Kidney (tissue), 14 donors: ENCODE data around the gene KRT13. TPM values are rescaled to one million over a fixed set of nuclear protein-coding genes. Genes with fewer than 3 reads are reported as not detected.

ENCODE experiments used
- DNase-seq, 5 donors: peaks; one replicate each; pipeline ENCODE4 v3.0.0-alpha.2; 2013 to 2020
- FAIRE-seq: peaks from 2 replicates; lab custom pipeline; 2012; peaks lifted over from hg19 to GRCh38; lab: Jason Lieb, UNC
- H3K27ac ChIP-seq, 2 donors: one replicate each; pipeline ENCODE4 v1.7.0; 2013; ENCODE audit warnings: low read depth in 2 of 2, low read length in 2 of 2, inconsistent platforms in 1 of 2
- H3K27me3 ChIP-seq: one replicate; pipeline ENCODE4 v1.7.1; 2013; ENCODE audit warnings: low read length, inconsistent platforms; ENCODE audit not compliant: control insufficient read depth, insufficient read depth
- H3K36me3 ChIP-seq, 3 donors: one replicate each; pipeline versions ENCODE4 v1.7.0 to v1.7.1; 2013; ENCODE audit warnings: low read length in 3 of 3, control low read depth in 1 of 3, inconsistent platforms in 1 of 3; ENCODE audit not compliant: insufficient read depth in 3 of 3, control insufficient read depth in 2 of 3
- H3K4me1 ChIP-seq, 3 donors: one replicate each; pipeline versions ENCODE4 v1.7.0 to v1.7.1; 2013; ENCODE audit warnings: low read length in 3 of 3, inconsistent platforms in 1 of 3, low read depth in 1 of 3; ENCODE audit not compliant: control insufficient read depth in 2 of 3, insufficient read depth in 2 of 3
- H3K4me3 ChIP-seq, 3 donors: one replicate each; pipeline versions ENCODE4 v1.7.0 to v1.8.1; 2013; ENCODE audit warnings: low read length in 3 of 3, control low read depth in 1 of 3, inconsistent platforms in 1 of 3
- H3K9ac ChIP-seq, 3 donors: one replicate each; pipeline versions ENCODE4 v1.7.0 to v1.7.1; 2013; ENCODE audit warnings: low read length in 3 of 3, control low read depth in 1 of 3, inconsistent platforms in 1 of 3
- H3K9me3 ChIP-seq, 3 donors: one replicate each; pipeline versions ENCODE4 v1.7.0 to v1.7.1; 2013; ENCODE audit warnings: low read length in 3 of 3, control low read depth in 1 of 3, inconsistent platforms in 1 of 3; ENCODE audit not compliant: control insufficient read depth in 2 of 3, insufficient read depth in 1 of 3
- intact Hi-C: fragments of 100-400 bp; cut with DNase I; formaldehyde crosslinking; loops from one replicate; pipeline ENCODE4 v1.11.1; 2022
- polyA plus RNA-seq: library from polyadenylated mRNA; stranded (reverse); fragments of 350-450 nt; fragmentation: Illumina TruSeq; extraction: RNeasy Lipid Tissue Mini Kit (QIAGEN cat#74804); gene quantifications from one replicate; pipeline ENCODE4 v1.2.3, GENCODE V29; 2014; ENCODE audit warnings: low read depth, low replicate concordance; ENCODE audit not compliant: insufficient read depth
- total RNA-seq: library from RNA; stranded (reverse); fragmentation: NEBNext Ultra II Directional; extraction: Animal tissue kit (Norgen Biotek cat#: 25700); gene quantifications from one replicate; pipeline ENCODE4 v1.2.1, GENCODE V29; 2021
- TF ChIP-seq, protein P1 (sequence below): IDR thresholded peaks from 3 replicates; pipeline ENCODE4 v1.5.1; 2012; ENCODE audit warnings: mild to moderate bottlenecking, moderate library complexity, borderline replicate concordance; ENCODE audit not compliant: insufficient read depth; ENCODE audit errors: extremely low read depth
- donor health status: control.
- donor health status: control.
- donor health status: control.
- donor health status: control.
- donor health status: control.
- donor health status: DM: yes; HTN: yes; CAD: no.
- donor health status: Normal renal cell carcinoma (clear cell type).

Gene KRT13
- total and polyA plus RNA-seq, 2 donors from 2014 or later, result not detected

DNA sequence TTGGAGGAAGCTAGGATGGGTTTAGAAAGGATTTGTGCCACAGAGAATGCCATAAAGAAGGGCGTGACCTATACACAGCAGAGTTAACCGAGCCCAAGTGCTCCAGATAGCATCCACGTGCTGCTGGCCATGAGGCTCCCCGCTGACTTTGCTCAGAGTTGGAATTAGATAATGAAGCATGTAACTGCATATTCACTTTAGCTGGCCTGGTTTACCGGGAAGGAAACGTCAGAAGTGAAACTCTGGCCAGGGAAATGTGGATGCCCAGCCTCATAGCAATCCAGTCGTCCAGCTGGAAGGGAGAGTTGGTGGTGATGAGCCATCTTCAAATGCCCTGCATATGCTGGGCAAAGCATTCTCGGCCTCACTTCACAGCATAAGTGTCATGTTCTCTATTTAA lies 30.5 kb downstream of the KRT13 start:
- FAIRE-seq, result no peak
- no peak for DNase-seq
- intact Hi-C loops, result no loop called here
- TF ChIP-seq, protein P1, sequence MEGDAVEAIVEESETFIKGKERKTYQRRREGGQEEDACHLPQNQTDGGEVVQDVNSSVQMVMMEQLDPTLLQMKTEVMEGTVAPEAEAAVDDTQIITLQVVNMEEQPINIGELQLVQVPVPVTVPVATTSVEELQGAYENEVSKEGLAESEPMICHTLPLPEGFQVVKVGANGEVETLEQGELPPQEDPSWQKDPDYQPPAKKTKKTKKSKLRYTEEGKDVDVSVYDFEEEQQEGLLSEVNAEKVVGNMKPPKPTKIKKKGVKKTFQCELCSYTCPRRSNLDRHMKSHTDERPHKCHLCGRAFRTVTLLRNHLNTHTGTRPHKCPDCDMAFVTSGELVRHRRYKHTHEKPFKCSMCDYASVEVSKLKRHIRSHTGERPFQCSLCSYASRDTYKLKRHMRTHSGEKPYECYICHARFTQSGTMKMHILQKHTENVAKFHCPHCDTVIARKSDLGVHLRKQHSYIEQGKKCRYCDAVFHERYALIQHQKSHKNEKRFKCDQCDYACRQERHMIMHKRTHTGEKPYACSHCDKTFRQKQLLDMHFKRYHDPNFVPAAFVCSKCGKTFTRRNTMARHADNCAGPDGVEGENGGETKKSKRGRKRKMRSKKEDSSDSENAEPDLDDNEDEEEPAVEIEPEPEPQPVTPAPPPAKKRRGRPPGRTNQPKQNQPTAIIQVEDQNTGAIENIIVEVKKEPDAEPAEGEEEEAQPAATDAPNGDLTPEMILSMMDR, result no peak
- H3K27ac ChIP-seq, result no peak overlapping the region
- no peak overlapping the region for H3K4me3 ChIP-seq
- H3K36me3 ChIP-seq, result no peaks in the 10 kb centered on the region
- peaks cover 0 to 3% (median 0%) of the 10 kb centered on the region in 3 donors for H3K4me1 ChIP-seq
- peaks cover 0 to 5% (median 0%) of the 10 kb centered on the region in 3 donors for H3K9me3 ChIP-seq
- H3K27me3 ChIP-seq, result no peaks in the 10 kb centered on the region
- no peak overlapping the region for H3K9ac ChIP-seq

GRCh38 chr17:41468346-41468745 lies 37.1 kb downstream of the KRT13 start:
- H3K27me3 ChIP-seq, result no peaks in the 10 kb centered on the region
- FAIRE-seq, result no peak
- TF ChIP-seq, protein P1, result no peak
- H3K9me3 ChIP-seq, result peaks cover 0 to 11% (median 0%) of the 10 kb centered on the region in 3 donors
- H3K36me3 ChIP-seq, result no peaks in the 10 kb centered on the region
- no peak for DNase-seq
- no peak overlapping the region for H3K4me3 ChIP-seq
- intact Hi-C loops, result no loop called here
- no peak overlapping the region for H3K9ac ChIP-seq
- H3K27ac ChIP-seq, result no peak overlapping the region
- H3K4me1 ChIP-seq, result no peaks in the 10 kb centered on the region

GRCh38 chr17:41467561-41467960 lies 37.9 kb downstream of the KRT13 start:
- no peak for DNase-seq
- intact Hi-C loops, result no loop called here
- Histone ChIP-seq H3K4me1 (no peaks in the 10 kb centered on the region), H3K27me3 (no peaks in the 10 kb centered on the region), H3K27ac (no peak overlapping the region), H3K36me3 (no peaks in the 10 kb centered on the region), H3K9ac (no peak overlapping the region), H3K9me3 (peaks cover 0 to 11% (median 0%) of the 10 kb centered on the region in 3 donors), H3K4me3 (no peak overlapping the region)
- TF ChIP-seq, protein P1, result no peak
- FAIRE-seq, result no peak

- DNase-seq, result no peak
These were observed 38.4 kb downstream of the KRT13 start, which contains the start of gene KRT32 for GRCh38 chr17:41466988-41467387. Gene KRT32, minus strand, starts transcription at chr17:41467386. Its CDS starts 61 bp downstream, at chr17:41467325.

More at GRCh38 chr17:41466988-41467387, 38.4 kb downstream of the KRT13 start, which contains the start of gene KRT32:
- no peaks in the 10 kb centered on the region for H3K4me1 ChIP-seq
- H3K36me3 ChIP-seq, result no peaks in the 10 kb centered on the region
- no peaks in the 10 kb centered on the region for H3K27me3 ChIP-seq
- H3K27ac ChIP-seq, result no peak within 1 kb of the TSS
- TF ChIP-seq, protein P1, result no peak
- H3K9ac ChIP-seq, result no peak within 1 kb of the TSS
- intact Hi-C loops, result no loop called here
- H3K9me3 ChIP-seq, result peaks cover 0 to 10% (median 0%) of the 10 kb centered on the region in 3 donors
- FAIRE-seq, result no peak
- no peak within 1 kb of the TSS for H3K4me3 ChIP-seq
